ENCODE measurements around the gene ALPG.

- TF ChIP-seq EGR1 (conservative IDR thresholded peaks at IDR 0.05) (no peak), POLR2A (conservative IDR thresholded peaks at IDR 0.05) (no peak), FOXA3 (CRISPR knock-in tag; conservative IDR thresholded peaks at IDR 0.05 in 1 of 2, IDR thresholded peaks at IDR 0.05 in 1 of 2) (no peak), ELF4 (CRISPR knock-in tag; IDR thresholded peaks at IDR 0.05) (no peak)
Measured at GRCh38 chr2:232389327-232389726, 17.3 kb upstream of the ALPG start.
